ENCODE measurements around the gene NFATC2.

NFATC2 gene

DNA sequence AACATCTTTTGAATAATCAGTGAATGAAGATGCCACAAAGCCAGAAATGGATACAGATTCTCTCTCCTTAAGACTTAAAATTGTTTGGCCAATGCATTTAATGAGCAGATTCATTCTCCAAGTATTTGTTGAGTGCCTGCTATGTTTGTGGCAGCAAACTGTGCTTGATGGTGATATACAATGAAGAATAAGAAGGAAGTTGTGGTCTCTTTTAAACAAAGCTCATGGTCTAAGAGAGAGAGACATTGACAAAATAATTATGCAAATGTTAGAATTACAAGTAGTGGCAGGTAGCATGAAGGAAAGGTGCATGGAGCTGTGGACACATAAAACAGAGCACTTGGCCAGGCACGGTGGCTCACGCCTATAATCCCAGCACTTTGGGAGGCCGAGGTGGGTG lies 28.3 kb downstream of the NFATC2 start:
- DNase-seq (ENCODE audit: low read depth): no peak

DNA sequence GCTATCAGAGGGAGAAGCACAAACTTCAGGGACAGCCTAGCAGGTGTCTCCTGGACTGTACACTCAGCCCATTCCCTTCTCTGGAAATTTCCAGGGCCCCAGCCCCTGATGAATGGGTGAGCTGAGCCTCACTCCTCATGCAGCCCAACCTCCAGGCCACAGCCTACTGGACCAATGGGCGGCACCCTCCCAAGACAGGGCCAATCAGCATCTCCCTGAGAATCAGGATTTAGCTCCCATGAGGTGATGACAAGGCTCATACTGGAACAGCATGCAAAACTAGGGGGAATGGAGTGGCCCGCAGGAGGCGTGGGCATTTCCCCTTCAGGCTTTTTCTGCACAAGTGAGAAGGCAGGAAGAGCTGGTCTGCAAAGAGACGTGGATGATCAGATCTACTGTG lies 29.0 kb downstream of the NFATC2 start:
- DNase-seq (ENCODE audit: low read depth): no peak

DNA sequence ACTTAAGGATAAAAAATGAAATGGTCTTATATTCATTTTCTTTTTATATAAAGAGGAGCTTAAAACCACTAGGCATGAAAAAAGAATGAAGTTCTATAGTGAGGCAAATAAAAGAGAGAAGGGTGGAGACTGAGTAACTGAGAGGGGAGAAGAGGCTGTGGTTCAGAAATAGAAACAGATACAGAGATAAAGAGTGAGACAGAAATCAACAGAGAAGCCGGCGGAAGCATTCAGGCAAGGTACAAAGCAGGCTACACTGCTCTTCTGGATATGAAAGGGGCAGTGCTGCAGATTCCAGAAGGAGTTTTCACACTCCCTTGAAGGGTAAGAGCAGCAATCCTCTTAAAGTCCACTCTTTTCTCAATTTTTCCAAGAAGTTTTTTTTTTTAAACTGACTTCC lies 29.9 kb downstream of the NFATC2 start:
- DNase-seq (ENCODE audit: low read depth): no peak

DNA sequence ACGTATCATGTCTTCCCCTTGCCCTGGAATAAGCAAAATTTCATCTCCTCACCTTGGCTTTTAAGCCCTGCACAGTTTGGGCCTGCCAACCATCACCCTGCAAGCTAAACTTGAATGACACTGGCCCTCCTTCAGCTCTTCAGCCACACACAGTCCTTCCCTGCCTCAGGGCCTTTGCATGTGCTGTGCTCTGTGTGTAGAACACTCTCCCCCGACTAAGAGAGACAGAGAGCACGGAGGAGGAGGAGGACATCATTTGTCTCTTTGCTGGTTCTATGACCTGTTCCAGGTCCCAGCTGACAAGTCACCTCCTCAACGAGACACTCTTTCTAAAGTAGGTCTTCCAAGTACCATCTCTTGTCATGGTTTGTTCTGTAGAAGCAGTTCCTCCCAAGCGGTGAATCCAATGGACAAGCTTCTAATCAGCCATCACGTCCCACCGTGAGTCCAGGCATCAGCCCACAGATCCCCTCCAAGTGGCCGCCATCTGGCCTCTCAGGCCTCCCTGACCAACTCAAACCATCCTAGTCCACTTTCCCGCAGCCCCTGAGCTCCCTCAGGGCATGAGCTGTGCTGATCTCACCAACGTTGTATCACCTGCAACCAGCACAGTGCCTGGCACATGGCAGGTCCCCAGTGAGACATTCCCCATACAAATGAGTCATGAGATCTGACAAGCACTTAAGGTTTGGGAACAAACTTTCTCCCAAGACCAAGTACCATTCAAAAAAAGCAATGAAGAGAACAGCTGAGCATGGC lies 30.5 kb downstream of the NFATC2 start:
- no peak for DNase-seq (ENCODE audit: low read depth)

DNA sequence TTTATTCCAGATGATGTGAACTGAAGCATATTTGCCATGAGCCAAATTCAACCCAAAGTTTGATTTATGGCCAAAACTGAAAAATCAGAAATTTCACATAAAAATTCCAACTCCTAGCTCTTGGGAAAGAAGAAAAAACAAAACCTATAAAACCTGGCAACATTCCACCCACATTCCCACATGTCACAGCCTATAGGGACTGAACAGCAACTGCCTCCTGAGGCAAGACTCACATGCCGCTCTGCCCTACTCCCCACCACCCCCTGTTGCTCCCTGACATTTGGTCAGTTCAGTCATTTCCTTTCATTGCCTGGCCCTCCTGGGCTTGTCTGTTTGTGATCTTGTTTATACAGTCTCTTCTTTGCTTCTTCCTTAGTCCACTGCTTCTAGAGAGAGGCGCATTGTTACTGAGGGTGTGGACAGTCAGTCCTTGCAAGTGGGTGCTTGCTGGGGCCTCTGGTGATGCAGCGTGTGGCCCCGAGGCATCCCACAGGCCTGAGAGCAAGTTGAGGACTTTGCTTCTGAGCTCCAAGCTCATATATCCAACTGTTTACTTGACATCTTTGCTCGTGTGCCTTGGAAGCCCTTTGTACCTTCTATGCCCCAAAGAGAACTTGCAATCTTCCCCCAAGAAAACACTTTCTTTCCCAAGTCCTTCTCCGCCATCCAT lies 31.4 kb downstream of the NFATC2 start:
- no peak for DNase-seq (ENCODE audit: low read depth)

DNA sequence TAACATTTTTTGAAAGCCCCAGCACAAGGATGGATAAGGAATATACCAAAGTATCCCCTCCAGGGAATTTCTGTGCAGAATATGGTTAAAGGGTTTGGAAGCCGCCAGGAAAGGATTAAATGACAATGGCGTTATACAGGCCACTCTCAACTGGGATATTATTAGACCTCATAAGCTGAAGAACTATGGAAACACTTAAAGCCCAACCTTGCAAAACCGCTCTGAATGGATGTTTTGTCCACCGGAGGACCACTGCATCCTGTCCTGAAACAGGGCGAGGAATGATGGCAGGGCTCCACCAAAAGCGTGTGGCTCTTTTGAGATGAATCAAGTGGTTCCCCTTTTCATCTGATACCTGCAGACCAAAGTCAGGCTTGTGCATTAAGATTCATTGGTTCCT lies 32.4 kb downstream of the NFATC2 start:
- no peak for DNase-seq (ENCODE audit: low read depth)

DNA sequence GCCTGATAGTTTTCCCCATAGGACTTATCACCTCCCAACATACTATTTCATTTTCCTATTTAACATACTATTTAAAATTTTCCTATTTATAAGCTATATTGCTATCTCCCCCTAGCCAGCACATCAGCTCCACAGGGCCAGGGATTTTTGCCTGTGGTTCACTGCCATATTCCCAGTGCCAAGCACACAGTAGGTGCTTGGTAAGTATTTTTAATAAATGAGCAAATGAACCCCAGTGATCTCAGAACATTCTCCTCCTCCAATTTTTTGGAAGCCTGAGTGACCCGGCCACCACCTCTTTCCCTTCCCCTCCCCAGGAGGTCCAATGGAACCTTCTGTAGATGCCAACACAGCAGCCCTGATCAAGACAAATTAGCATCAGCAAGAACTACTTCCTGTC lies 33.3 kb downstream of the NFATC2 start:
- DNase-seq (ENCODE audit: low read depth): no peak

DNA sequence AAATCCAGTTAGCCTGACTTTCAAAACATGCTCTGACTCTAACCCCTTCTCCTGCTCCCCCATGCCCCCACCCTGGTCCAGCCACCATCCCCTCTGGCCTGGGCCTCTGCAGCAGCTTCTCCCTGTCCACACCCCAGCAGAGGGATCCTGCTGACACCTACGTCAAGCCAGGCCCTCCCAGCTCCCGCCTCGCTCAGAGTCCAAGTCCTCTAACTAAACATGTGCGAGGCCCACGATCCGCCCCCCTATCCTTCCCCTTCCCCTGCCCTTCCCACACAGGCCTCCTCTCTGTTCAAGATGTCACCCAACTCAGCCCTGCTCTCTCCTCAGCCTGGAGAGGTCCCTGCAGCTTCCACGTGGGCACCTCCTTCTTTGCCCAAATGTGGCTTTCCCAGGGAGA lies 33.7 kb downstream of the NFATC2 start:
- DNase-seq (ENCODE audit: low read depth): no peak

DNA sequence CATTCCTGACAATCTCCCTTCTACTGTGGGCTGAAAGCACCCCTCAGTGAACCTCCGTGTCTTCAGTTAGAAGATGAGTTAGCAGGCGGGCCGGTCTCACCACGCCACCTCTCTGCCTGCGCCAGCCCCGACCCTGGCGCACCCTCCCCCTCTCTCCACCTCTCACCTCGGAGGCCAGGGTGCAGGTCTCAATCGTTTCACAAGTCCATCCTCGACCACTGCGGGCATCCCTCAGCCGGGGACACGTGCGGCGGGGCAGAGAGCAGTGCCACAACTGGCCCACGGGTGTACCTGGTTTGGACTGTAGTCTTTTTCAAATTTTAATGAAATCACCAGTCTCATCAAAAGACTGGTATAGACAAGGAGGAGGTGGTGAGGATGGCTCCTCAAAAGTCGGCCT lies 34.4 kb downstream of the NFATC2 start:
- DNase-seq (ENCODE audit: low read depth): no peak

DNA sequence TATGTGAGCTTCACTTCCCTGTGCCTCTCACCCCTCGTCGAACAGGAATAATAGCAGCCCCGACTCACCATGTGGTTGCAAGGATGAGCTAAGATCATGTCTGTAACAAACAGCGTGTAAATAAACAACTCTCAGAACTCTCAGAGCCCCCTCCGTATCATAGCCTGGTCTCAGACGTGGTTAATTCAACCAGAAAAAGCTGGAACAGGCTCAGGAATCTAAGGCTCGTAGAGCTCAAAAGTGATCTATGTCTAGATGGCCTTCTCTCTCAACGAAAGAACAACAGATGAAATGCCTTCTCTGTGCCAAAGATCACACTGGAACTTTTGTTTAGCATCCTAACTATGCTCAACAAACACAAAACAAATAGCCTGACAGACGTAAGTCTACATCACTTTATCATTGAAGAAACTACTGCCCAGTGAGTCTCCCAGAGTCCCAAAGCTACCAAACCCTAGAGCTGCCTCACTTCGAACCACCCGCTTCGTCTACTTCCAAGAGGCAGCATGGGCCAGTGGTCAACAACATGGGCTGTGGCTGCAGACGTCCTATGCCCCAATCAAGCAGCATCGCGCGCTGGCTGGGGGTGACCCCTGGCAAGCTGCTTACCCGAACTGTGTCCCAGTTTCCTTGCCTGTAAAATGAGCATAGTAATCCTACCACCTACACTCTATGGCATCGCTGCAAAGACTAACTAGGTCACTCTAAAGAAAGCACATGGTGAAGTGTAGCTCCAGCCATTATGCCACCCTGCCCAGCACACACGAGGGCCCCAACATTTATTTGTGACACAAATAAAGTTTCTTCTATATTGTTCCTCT lies 35.1 kb downstream of the NFATC2 start:
- no peak for DNase-seq (ENCODE audit: low read depth)

DNA sequence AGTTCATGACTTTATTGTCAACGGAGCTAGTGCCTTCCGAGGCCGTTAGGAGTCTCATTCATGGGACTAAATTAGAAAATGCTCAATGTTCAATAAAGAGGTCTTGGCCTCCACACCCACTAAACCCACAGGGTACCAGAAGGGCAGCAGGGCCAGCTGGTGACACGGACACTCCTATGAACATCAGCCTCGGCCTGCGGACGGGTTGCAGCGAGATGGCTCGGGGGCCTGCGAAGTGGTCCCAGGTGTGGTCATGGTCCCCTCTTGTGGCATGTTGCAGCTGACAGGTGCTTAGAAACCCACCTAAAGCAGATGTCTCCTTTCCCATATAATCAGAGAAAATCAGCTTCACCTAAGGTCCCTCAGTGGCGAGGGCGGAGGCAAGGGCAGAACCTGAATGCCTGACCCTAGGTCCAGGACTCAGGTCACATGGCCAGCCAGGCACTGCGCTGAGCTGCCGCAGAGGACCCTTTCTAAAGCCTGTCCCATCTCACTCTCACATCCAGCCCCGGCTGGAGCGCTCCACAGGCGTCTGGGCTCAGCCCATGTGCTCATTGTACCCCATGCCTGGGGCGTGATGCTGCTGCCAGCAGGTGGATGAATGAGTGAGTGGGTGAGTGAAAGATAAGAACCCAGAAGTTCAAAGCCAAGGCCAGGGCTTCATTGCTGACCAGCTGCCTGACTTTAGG lies 35.8 kb downstream of the NFATC2 start:
- no peak for DNase-seq (ENCODE audit: low read depth)

DNA sequence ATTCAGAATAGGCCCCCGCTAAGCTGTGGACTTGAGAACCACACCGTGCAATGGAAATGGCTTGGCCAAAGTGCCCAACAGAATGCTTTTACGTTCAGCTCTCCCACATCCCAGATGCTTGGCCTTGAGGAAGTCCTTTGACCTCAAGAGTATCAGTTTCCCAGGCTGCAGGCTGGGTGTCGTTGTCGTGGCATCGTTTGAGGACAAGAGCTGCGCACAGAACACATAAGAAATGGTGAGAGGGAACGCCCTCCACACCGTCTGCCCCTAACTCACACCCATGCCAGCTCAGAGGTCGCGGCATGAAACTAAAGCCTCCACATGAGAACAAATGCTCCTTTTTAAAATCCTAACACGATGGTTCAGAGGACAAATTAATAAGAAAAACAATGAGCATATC lies 37.0 kb downstream of the NFATC2 start:
- no peak for DNase-seq (ENCODE audit: low read depth)

DNA sequence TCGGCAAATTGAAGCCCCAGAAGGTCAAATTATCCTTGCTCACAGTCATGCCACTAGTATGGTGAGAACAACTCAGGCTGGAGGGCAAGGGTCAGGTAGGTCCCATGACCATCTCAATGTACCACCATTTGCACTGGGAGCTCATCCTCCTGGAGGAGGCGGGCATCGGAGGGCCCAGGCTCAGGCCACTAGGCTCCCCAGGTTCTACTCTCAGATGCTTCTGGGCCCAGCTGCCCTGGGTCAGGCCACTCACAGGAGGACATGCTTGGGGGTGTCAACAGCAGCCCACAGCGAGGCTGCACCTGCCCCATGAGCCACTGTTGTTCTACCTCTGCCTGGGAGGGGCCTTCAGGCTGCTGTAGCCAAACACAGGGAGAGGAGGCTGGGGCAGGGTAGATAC lies 39.1 kb downstream of the NFATC2 start:
- no peak for DNase-seq (ENCODE audit: low read depth)

DNA sequence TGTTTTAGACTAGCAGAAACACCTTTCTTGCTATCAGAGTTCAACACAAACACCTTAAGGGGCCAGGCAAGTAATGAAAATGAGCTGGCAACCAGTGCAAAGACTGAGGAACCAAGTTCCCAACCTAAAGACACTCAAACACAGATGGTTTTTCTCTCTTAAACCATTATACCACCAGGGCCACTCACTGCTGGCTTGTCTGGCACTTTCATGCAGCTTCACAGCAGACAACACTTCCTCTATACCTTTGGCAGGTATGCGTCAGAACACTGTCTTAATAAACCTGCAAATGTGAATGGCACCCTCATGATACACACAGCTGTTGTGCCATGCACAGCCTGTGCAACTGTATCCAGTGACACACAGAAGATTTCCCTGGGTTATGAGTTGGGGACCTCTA lies 41.6 kb downstream of the NFATC2 start:
- no peak for DNase-seq (ENCODE audit: low read depth)

DNA sequence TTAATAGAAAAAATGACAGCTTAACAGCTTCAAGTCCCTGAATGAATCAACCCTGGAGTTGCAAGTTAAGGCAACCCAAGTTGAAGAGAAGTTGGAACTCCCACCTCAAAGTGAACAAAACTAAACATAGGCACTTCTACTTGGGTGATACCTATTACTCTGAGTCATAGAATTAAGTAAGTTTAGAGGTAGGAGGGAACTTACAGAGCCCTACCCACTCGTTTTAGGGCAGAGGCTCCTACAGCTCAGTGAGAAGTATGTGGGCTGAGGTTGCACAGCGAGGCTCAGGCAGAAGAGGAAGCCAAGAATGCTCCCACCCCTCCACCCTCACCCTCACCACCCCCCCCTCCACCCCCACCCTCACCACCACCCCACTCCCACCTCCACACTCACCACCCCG lies 42.2 kb downstream of the NFATC2 start:
- no peak for DNase-seq (ENCODE audit: low read depth)

DNA sequence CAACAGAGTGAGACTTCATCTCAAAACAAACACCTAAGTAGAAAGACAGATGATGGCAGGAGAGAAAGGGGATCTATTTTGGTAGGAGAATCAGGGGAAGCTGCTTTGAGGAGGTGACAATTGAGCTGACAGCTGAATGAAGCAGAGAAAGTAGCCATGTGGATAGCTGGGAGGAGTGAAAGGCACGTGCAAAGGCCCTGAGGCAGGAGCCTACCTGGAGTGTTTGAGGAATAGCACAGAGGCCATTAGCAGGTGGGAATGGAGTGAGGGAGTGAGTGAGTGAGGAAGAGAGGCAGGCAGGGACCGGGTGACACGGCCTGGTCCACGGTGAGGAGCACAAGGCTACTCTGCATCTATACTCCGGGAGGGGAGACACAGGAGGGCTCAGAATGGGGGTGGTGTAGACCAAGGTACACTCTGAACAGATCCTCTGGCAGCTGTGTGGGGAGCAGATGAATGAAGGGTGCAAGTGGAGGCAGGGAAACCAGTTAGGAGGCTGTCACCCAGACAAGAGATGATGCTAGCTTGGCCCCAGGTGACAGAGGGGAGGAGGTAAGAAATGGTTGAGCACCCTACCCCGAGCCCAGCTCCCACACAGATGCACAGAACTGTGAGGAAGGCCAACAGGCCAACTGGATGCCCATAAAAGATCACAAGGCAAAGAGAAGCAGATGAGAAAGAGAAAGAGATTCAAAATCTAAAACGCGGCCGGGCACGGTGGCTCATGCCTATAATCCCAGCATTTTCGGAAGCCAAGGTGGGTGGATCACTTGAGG lies 43.6 kb downstream of the NFATC2 start:
- no peak for DNase-seq (ENCODE audit: low read depth)

DNA sequence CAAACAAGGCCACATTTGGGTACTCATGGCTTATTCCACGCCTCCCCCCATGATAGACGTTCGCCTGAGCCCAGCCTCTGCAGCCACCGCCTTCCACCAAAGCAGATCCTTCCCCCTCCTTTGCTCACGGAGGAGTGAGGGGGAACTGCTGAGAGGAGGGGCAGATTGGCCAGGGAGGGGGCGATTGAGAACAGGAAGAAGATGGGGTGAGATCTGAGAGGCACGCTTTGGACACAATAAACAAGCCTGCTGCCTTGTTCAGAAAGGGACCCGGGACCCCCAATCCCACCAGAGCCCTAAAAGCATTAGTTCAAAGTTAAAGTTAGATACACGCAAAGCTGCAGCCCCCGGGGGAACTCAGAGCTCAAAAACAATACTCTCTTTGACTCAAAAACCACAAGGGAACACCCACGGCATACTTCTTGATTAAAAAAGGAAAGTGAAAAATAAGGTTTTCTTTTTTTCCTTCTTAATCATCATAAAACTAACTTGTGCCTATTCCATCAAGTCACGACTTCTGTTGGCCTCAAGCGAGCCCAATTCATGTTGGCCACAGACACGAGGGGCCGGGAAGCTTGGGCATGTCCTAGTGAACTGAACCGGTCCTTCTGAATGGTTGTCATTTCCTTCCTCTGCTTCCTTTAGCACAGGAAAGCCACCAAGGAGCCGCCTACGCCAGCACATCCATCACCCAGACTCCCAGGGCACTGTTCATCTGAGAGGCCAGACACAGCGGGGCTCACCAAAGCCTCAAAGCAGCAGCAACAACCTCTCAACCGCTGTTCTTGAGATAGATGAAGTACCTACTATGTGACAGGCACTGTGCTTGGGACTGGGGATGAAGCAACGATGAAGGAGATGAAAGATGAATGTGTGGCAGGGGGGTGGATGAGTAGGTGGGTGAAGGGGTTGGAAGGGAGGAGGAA lies 44.7 kb downstream of the NFATC2 start:
- DNase-seq (ENCODE audit: low read depth): no peak

DNA sequence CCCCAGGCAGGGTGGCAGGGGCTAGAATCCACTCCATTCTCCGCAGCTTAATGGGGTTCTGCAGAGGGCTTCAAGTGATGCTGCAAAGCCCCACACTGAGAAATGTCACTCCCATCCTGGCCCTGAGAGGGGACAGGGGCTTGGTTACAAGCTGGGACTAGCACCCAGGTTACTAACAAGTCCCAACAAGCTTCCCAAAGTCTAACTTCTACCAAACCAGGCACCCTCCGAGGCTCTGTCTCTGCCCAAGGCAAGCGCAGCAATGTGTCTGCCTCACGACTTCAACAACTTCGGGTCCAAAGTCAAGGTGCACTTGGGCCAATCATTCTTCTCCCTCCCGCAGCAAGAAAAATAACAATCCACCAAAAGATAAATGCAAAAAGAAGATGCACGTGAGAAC lies 45.6 kb downstream of the NFATC2 start:
- no peak for DNase-seq (ENCODE audit: low read depth)

DNA sequence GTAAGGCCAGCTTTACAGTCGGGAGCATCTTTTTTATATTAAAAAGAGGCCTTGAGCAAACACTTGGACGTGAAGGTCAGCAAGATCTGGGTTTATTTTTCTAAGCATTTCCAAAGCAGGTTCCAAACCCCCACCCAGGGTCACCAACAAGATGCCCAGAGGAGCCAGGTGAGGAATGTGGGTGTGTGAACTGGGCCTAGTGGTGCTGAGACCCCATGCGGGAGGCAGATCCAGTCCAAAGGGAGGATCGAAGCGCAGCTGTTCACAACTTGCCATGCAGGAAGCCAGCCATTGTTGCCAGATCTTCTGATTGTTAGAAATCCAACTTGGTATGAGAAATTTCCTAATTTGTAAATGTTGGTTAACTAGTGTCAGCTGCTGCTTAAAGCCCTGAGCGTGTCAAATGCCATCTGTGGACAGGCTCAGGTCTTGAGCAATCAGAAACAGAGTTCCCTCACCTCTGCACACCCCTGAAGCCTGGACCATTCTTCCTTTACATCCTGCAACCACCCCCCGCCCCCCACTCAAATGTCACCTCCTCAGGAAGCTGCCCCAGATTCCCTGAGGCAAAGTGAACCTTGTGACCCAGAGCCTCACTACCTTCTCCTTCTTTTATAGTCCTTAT lies 46.5 kb downstream of the NFATC2 start:
- no peak for DNase-seq (ENCODE audit: low read depth)

DNA sequence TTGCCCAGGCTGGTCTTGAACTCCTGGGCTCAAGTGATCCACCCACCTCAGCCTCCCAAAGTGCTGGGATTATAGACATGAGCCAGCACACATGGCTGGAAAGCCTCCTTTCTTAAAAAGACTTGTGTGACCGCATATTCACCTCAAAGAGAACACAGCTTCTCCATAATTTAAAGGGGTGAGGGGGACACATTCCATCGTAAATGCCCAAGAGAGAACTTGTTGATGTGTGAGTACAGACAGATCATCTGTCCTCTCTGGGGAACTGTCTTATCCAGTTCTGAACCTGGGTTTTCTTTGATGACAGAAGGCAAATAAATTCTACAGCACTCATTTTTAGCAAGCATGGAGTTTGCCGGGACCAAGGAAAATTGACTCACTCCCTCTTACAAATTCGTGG lies 47.2 kb downstream of the NFATC2 start:
- DNase-seq (ENCODE audit: low read depth): no peak
